B cell (primary cell): ENCODE measurements around the gene FBXO24. TPM values are rescaled to one million over a fixed set of nuclear protein-coding genes. Genes with fewer than 3 reads are reported as not detected.

Source experiments
- ATAC-seq: fragments of 200-7000 bp; cut with Tn5 transposase; one replicate; pipeline ENCODE4 v1.10.0; 2021; ENCODE audit warnings: low read depth, mild to moderate bottlenecking, moderate number of reproducible peaks, moderate library complexity
- CTCF ChIA-PET: fragments of 350-600 bp; sonication (Branson Sonifier 250); formaldehyde crosslinking; loops from one replicate; lab custom pipeline; 2021; ENCODE audit warnings: antibody characterized with exemption, inconsistent platforms; lab: Charles Lee
- POLR2A ChIA-PET: fragments of 350-600 bp; sonication (Branson Sonifier 250); formaldehyde crosslinking; loops from one replicate; lab custom pipeline; 2021; ENCODE audit warnings: antibody characterized with exemption; lab: Charles Lee
- DNase-seq: peaks from one replicate; pipeline ENCODE4 v3.0.0; 2013
- H2AFZ ChIP-seq: 2 replicates; pipeline ENCODE4 v1.6.1; 2012; ENCODE audit warnings: mild to moderate bottlenecking, low read depth, low read length; ENCODE audit not compliant: insufficient read depth, poor library complexity, severe bottlenecking
- H3K27ac ChIP-seq, 2 donors: 1 replicate in 1 of 2; 2 replicates in 1 of 2; pipeline ENCODE4 v1.5.1; 2012 to 2013; ENCODE audit warnings: low read length in 2 of 2, mild to moderate bottlenecking in 2 of 2, moderate library complexity in 1 of 2
- H3K27me3 ChIP-seq, 4 experiments: fragments of 200-600 bp in 1 of 4; sonication (generic) in 1 of 4; replicated peaks in 1 of 4; 1 replicate in 2 of 4; 2 replicates in 2 of 4; pipeline versions ENCODE4 v1.6.1 to v1.7.0; 2013 to 2016; ENCODE audit warnings: low read length in 3 of 4, mild to moderate bottlenecking in 2 of 4, mixed read lengths in 1 of 4, moderate library complexity in 1 of 4; ENCODE audit not compliant: insufficient read depth in 4 of 4, control insufficient read depth in 3 of 4; ENCODE audit errors: control extremely low read depth in 1 of 4
- H3K36me3 ChIP-seq, 2 experiments: replicated peaks in 1 of 2; 1 replicate in 1 of 2; 2 replicates in 1 of 2; pipeline versions ENCODE4 v1.6.1 to v1.7.1; 2013; ENCODE audit warnings: low read length in 1 of 2; ENCODE audit not compliant: insufficient read depth in 2 of 2, control insufficient read depth in 1 of 2; ENCODE audit errors: control extremely low read depth in 1 of 2, extremely low read depth in 1 of 2
- H3K4me1 ChIP-seq, 2 donors: fragments of 200-600 bp in 1 of 2; sonication (generic) in 1 of 2; 1 replicate in 1 of 2; 2 replicates in 1 of 2; pipeline versions ENCODE4 v1.5.1 to v1.6.1; 2013 to 2017; ENCODE audit warnings: low read length in 2 of 2; ENCODE audit not compliant: control insufficient read depth in 2 of 2, insufficient read depth in 2 of 2
- H3K4me2 ChIP-seq: replicated peaks from 2 replicates; pipeline ENCODE3; 2012; ENCODE audit warnings: mild to moderate bottlenecking, low read depth, low read length; ENCODE audit not compliant: poor library complexity, severe bottlenecking
- H3K4me3 ChIP-seq, 5 experiments: fragments of 200-600 bp in 1 of 5; sonication (generic) in 1 of 5; 1 replicate in 3 of 5; 2 replicates in 2 of 5; pipeline versions ENCODE4 v1.5.1 to v1.7.0; 2011 to 2016; ENCODE audit warnings: low read length in 4 of 5, mild to moderate bottlenecking in 4 of 5, low read depth in 2 of 5, control low read depth in 1 of 5, moderate library complexity in 1 of 5; ENCODE audit not compliant: insufficient read depth in 1 of 5; ENCODE audit errors: control extremely low read depth in 1 of 5, extremely low read depth in 1 of 5
- H3K79me2 ChIP-seq: fragments of 200-600 bp; sonication (generic); one replicate; pipeline ENCODE4 v1.6.0; 2016; ENCODE audit warnings: low read length; ENCODE audit not compliant: control insufficient read depth, insufficient read depth
- H3K9ac ChIP-seq: fragments of 200-600 bp; sonication (generic); 2 replicates; pipeline ENCODE4 v1.6.1; 2017; ENCODE audit warnings: mild to moderate bottlenecking, low read length, moderate library complexity
- H3K9me3 ChIP-seq, 3 donors: one replicate each; pipeline versions ENCODE4 v1.6.1 to v1.7.1; 2013; ENCODE audit warnings: low read length in 2 of 3; ENCODE audit not compliant: control insufficient read depth in 2 of 3, insufficient read depth in 1 of 3; ENCODE audit errors: control extremely low read depth in 1 of 3
- H4K20me1 ChIP-seq: 2 replicates; pipeline ENCODE4 v1.6.0; 2012; ENCODE audit warnings: mild to moderate bottlenecking, low read length; ENCODE audit not compliant: insufficient read depth, control insufficient read depth, poor library complexity, severe bottlenecking
- H3K27ac Mint-ChIP-seq: one replicate; pipeline ENCODE4 v1.8.0; 2021; ENCODE audit warnings: mixed read lengths
- H3K27me3 Mint-ChIP-seq: one replicate; pipeline ENCODE4 v1.8.0; 2021; ENCODE audit warnings: mixed read lengths
- H3K4me1 Mint-ChIP-seq: one replicate; pipeline ENCODE4 v1.8.0; 2021; ENCODE audit warnings: mixed read lengths
- H3K4me3 Mint-ChIP-seq: one replicate; pipeline ENCODE4 v1.8.0; 2021; ENCODE audit warnings: mixed read lengths
- H3K9me3 Mint-ChIP-seq: one replicate; pipeline ENCODE4 v1.8.0; 2022; ENCODE audit warnings: mixed read lengths; ENCODE audit not compliant: insufficient read depth
- CTCF ChIP-seq: fragments of 200-600 bp; IDR thresholded peaks from one replicate; pipeline ENCODE4 v1.8.0; 2022; ENCODE audit warnings: antibody characterized with exemption, mild to moderate bottlenecking
- EZH2 ChIP-seq: IDR thresholded peaks from 2 replicates; pipeline ENCODE4 v1.6.1; 2012; ENCODE audit warnings: borderline replicate concordance, low read depth, mild to moderate bottlenecking, moderate library complexity, low read length; ENCODE audit not compliant: insufficient read depth, poor library complexity, severe bottlenecking
- WGBS: methylation state at CpG from one replicate; pipeline ENCODE4 v1.1.5; 2013; ENCODE audit warnings: missing lambda C conversion rate; ENCODE audit not compliant: insufficient coverage; 5-methylcytosine and 5-hydroxymethylcytosine counted together
- intact Hi-C: fragments of 100-400 bp; cut with micrococcal nuclease; formaldehyde crosslinking; loops from one replicate; pipeline ENCODE4 v1.10.0; 2022
- polyA plus RNA-seq: library from polyadenylated mRNA; depleted of rRNA; stranded (reverse); fragments of >200 nt; gene quantifications from 2 replicates; pipeline ENCODE4 v1.2.3, GENCODE V29; 2012
- total RNA-seq, 2 donors: library from RNA; stranded (reverse); fragments of 120-200 nt in 1 of 2; gene quantifications; 1 replicate in 1 of 2; 2 replicates in 1 of 2; pipeline versions ENCODE4 v1.2.3 to v1.2.4, GENCODE V29; 2013 to 2022

The FBXO24 gene
- total and polyA plus RNA-seq, 2 donors (not counting 1 experiment from before 2014, with no cell fraction given) = 1.2 to 1.6 TPM

DNA sequence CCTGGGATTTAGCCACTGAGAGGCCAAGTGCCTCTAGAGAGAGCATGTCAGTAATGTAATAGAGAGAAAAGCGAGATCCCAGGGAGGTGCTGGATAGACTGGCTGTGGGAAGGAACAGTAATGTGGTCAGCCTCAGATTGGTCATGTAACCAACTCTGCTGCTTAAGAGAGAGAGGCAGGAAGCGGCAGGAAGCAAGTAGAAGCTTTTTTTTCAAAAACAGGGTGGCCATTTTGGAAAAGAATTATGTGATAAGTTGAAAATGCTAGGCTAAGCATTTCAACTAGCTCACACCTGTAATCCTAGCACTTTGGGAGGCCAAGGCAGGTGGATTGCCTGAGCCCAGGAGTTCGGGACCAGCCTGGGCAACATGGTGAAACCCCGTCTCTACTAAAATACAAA, 12.3 kb downstream of the FBXO24 start:
- Histone ChIP-seq H3K27ac (no peak overlapping the region), H3K9ac (no peak overlapping the region), H3K79me2 (no peaks in the 10 kb centered on the region), H2AFZ (no peak overlapping the region), H3K4me2 (no peak overlapping the region), H3K36me3 (no peaks in the 10 kb centered on the region), H3K4me1 (peaks cover 0 to 3% of the 10 kb centered on the region in 2 donors), H4K20me1 (no peaks in the 10 kb centered on the region), H3K9me3 (no peaks in the 10 kb centered on the region), H3K27me3 (no peaks in the 10 kb centered on the region), H3K4me3 (no peak overlapping the region)
- Mint-ChIP-seq H3K27me3 (no peaks in the 10 kb centered on the region), H3K4me3 (no peak overlapping the region), H3K4me1 (no peaks in the 10 kb centered on the region), H3K27ac (no peak overlapping the region), H3K9me3 (no peaks in the 10 kb centered on the region)
- intact Hi-C loops = no loop called here
- no peak for DNase-seq
- 82% methylated on average over 3 of the region's 4 CpGs for WGBS
- ChIA-PET POLR2A (interaction anchor here (0.7 kb wide), 1 partner anchor 94 kb away, joined by 4 read pairs; no protein-coding TSS in a partner anchor), CTCF (interaction anchor here (0.6 to 0.8 kb wide), 2 partner anchors 39 to 82 kb away, joined by 3 to 5 read pairs; no protein-coding TSS in a partner anchor)
- ATAC-seq = no peak
- no peak for TF ChIP-seq CTCF
- TF ChIP-seq EZH2 = no peak

DNA sequence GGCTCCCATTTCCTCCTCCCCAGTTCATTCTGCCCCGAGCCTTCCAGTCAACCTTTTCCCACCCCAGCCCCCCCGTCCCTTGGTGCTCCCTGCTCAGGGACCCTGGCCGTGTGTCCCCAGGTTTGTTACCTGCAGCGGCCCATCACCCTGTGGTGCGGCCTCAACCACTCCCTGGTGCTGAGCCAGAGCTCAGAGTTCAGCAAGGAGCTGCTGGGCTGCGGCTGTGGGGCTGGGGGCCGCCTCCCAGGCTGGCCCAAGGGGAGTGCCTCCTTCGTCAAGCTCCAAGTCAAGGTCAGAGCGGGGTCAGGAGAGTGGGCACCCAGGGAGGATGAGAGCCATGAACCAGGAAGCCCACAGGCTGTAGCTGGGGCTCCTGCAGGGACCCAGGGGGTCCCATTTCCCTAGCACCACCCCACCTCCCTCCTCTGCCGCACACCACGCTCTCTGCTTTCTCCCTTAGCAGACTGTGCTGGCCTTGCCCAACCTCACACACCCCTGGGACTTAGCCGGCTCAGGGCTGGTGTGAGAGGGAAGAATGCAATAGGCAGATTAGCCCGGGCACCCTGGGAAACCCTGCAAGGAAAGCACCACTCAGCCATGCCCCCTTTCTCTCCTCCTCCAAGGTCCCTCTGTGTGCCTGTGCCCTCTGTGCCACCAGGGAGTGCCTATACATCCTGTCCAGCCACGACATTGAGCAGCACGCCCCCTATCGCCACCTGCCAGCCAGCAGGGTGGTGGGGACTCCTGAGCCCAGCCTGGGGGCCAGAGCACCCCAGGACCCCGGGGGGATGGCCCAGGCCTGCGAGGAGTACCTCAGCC, 14.0 kb downstream of the FBXO24 start:
- Mint-ChIP-seq H3K27ac (no peak overlapping the region), H3K4me3 (no peak overlapping the region), H3K4me1 (peaks cover 9% of the 10 kb centered on the region), H3K9me3 (no peaks in the 10 kb centered on the region), H3K27me3 (no peaks in the 10 kb centered on the region)
- Histone ChIP-seq H3K9ac (no peak overlapping the region), H3K36me3 (no peaks in the 10 kb centered on the region), H4K20me1 (no peaks in the 10 kb centered on the region), H3K9me3 (no peaks in the 10 kb centered on the region), H3K27ac (no peak overlapping the region), H3K4me3 (no peak overlapping the region), H3K79me2 (no peaks in the 10 kb centered on the region), H3K4me2 (no peak overlapping the region), H3K4me1 (peaks cover 8 to 17% of the 10 kb centered on the region in 2 donors), H3K27me3 (no peaks in the 10 kb centered on the region), H2AFZ (no peak overlapping the region)
- CTCF ChIA-PET = no interaction called here
- DNase-seq = no peak
- 87% methylated on average over 14 of the region's 18 CpGs for WGBS
- POLR2A ChIA-PET = interaction anchor here (0.6 to 0.7 kb wide), 2 partner anchors 18 to 64 kb away, joined by 4 to 7 read pairs; no protein-coding TSS in a partner anchor
- no peak for ATAC-seq
- intact Hi-C loops = no loop called here
- TF ChIP-seq CTCF (no peak), EZH2 (no peak)
